NCI-H345 (cell line): ENCODE results near the gene SERBP1.
"Not testable (repeated sequence)": the region's sequence is repeated elsewhere in the genome, so short reads cannot be mapped to it uniquely, and the experiment has no call there.

ENCODE experiments used
- DNase-seq: peaks from one replicate; lab custom pipeline; 2025; lab: John Stamatoyannopoulos, UW

SERBP1 gene

DNA sequence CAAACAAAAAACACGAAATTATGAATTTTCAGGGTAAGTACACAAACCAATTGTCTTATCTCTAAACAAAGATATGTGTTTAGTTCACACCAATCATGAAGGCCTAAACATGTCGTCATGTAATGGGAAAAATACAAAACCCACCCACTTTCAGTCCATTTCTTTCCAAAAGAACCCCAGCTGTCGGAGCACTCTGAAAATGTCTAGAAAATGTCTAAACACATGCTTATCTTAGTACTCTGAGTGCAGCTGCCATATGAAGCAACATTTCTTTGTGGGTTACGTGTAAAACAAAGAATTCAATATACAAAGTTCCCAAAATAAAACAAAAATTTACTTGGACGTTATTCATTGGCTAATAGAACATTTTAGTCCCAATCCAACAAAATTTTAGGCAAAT, 22.7 kb downstream of the SERBP1 start:
- no peak for DNase-seq

DNA sequence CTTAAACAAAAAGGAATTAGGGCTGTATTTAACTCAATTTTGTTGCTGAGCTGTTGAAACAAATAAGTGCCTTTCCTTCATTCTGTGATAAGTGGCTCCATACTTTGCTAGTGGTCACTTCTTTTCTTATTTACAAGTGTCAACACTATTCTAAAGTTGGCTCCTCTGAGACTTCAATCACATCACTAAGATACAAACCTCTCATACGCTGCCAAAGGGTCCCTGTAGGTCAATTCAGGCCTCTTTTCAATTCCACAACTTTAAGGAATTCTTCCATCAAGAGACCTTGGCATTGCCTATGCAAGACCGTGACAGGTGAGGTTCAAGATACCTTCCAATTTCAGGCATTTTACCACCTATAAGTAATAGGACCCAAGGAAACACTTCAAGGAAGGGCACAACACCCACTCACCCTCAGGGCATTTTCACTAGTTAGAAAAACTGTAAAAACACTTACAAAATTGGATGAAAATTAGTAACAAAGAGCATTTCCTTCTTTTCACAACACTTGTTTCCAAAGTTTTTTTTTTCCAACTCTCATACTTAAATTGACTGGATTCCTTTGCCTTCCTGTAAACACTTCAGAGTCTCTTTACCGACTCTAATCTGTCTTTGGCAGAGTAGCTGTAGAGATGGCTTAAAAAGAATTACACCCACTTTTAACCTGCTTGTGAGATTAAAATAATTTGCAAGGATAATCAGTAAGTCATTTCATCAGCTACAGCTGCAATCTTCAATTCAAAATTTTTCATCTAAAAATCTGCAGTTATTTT, 24.5 kb downstream of the SERBP1 start:
- no peak for DNase-seq

DNA sequence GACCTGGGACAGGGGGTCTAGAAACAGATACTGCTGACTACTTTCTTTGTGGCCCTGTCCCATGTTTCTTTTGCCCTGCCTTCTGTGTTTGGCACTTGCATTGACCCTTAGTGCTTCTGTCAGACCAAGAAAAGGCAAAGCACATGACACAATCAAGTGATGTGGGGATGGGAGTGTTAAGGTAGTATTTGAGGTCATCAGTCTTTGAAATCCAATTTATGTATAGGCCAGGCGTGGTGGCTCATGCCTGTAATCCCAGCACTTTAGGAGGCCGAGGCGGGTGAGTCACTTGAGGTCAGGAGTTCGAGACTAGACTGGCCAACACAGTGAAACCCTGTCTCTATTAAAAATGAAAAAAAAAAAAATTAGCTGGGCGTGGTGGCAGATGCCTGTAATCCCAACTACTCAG, 26.0 kb downstream of the SERBP1 start:
- DNase-seq: no peak

DNA sequence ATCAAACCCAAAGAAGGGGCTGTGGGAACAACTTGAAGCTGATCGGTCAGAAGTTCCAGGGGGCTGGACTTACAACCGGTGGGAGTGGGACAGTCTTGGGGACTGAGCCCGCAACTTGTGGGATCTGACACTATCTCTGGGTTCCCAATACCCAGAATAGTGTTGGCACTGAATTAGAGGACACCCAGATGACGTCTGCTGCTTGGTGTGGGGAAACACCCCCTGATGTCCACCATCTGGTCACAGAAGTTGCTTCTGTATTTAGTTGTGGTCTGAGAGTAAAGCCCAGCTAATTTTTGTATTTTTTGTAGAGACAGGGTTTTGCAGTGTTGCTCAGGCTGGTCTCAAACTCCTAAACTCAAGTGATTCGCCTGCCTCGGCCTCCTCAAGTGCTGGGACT, 28.8 kb downstream of the SERBP1 start:
- DNase-seq: no peak

DNA sequence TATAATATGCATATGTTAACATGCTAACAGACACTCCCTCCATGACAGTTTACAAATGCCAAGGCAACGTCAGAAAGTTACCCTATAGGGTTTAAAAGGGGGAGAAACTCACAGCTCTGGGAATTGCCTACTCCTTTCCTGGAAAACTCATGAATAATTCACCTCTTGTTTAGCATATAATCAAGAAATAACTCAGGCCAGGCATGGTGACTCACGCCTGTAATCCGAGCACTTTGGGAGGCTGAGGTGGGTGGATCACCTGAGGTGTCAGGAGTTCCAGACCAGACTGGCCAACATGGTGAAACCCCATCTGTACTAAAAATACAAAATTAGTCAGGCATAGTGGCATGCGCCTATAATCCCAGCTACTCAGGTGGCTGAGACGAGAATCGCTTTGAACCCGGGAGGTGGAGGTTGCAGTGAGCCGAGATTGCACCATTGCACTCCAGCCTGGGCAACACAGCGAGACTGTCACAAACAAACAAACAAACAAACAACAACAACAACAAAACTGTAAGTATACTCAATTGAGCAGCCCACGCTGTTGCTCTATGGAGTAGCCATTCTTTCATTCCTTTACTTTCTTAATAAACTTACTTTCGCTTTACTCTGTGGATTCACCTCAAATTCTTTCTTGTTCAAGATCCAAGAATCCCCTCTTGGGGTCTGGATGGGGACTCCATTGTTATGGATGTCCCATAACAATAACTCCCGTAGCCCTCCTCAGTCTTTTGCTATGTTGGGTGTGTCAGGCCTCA, 30.0 kb downstream of the SERBP1 start:
- not testable (repeated sequence) for DNase-seq

DNA sequence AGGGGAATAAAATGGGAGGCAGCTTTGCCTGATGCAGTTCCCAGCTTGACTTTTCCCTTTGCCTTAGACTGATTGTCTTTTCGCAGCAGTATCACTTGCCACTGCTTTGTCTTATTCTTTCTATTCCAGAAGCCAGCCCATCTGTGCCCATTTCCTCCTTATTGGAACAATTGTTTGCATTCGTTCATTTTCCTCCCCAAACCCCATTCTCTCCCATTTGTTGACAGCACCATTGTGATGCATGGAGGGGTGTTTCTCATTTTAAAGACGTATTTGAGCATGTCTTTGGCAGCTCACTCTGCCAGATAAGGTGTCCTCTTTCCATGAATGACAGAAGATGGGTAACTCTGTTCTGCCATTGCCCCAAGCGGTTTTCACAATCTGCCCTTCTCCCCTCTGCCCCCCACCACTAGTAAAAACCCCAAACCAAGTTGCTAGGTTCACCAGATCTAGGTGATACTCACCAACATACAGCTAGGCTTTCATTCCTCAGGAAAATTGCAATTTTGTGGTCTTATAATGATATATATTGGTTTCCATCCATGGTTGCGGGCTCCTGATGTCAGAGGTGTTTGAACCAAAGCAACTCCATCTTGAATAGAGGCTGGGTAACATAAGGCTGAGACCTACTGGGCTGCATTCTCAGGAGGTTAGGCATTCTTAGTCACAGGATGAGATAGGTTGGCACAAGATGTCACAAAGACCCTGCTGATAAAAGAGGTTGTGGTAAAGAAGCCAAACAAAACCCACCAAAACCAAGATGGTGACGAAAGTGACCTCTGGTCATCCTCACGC, 30.8 kb downstream of the SERBP1 start:
- DNase-seq: no peak

DNA sequence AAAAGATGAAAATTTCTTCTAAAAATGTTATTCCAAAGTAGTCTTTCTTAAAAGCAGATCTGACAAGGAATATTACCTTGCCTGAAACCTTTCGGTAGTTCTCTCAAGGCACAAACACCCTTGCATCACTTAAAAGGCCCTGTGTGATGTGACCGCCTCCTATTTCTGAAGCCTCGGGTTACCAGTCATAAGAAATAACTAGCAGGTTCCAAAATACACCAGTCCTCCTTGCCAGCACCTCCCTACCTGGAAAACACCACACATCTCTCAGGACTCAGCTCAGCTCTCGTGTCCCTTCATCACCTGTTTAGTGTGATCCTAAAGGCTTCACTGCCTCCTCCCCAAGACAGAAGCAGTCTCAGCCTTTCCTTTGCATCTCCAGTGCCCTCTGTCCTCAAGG, 35.7 kb downstream of the SERBP1 start:
- no peak for DNase-seq

DNA sequence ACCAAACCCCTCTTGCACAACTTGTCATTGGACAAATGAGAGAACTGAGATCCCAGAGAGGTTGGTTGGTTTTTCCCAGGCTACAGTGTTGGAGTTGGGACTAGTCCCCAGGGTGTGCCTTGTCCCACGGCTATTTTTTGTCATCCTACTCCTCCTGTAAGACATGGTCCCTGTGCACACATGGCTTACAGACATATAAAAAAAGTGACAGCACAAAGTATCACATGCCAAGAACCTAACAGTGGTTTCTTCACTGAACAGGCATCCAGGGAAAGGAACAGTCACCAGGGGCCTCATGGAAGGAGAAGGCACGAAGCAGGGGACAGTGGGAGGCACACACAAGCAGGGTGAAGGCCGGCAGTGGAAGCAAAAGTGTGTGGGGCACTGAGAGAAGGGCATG, 36.5 kb downstream of the SERBP1 start:
- no peak for DNase-seq

DNA sequence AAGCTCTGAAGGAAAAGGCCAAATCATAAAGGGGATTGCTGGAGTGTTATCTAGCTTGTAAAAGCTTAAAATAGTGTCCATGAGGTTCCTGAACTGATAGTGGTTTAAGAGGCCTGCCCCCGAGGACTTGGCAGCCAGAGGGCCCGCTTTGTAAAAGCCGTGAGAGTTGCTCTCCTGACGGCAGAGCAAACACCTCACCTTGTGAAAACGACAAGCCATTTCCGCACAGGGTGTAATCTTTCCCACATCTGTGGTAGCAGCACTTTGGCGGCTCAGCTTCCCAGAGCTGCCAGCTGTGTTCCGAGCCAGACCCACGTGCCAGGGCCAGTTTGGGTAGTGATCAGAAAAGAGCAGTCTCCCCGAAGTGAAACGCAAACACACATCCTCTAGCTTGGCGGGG, 37.0 kb downstream of the SERBP1 start:
- DNase-seq: peak; percentile 38

DNA sequence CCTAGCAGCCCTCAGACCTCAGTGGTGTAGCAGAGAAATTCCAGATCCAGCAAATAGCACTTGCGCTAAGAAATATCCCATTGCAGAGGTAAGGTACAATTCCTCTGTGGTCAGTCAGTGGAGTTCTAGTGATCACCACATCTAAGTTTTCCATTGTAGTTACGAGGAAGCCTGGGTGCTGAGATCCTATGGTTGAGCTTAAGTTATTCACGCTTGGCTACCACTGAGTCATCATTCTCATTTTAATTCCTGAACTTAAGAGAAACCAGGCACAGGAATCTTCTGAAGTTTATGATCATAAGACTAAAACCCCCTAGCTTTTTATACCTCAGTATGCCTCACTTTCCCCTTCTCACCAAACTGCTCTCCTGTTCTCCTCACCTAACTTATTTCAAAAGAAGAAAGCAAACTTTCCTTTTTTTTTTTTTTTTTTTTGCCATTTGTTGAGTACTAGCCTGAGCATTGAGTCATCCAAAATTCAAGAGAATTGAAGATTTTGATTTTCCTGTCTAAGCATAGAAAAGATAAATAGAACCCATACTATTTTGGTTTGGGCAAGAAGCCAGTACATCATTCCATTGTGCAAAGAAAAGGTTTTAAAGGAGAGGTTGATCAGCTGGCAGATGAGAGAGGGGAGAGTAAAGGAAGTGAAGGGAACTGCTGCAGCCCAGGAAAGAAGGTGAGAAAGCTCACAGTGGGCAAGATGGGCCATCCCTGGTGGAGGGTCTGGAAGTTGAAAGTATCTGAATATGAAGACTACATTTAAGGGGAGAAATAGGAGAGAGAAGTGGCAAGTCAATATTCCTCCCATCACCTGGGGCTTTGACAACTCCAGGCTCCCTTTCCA, 39.9 kb downstream of the SERBP1 start:
- DNase-seq: no peak

DNA sequence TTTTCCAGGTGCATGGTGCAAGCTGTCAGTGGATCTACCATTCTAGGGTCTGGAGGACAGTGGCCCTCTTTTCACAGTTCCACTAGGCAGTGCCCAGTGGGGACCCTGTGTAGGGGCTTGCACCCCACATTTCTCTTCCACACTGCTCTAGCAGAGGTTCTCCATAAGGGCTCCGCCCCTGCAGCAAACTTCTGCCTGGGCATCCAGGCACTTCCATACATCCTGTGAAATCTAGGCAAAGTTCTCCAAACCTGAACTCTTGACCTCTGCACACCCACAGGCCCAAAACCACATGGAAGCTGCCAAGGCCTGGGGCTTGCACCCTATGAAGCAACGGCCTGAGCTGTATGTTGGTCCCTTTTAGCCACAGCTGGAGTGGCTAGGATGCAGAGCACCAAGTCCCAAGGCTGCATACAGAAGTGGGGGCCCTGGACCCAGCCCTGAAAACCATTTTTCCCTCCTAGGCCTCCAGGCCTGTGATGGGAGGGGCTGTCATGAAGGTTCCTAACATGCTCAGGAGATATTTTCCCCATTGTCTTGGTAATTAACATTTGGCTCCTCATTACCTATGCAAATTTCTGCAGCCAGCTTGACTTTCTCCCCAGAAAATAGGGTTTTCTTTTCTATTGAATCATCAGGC, 46.1 kb downstream of the SERBP1 start:
- no peak for DNase-seq

DNA sequence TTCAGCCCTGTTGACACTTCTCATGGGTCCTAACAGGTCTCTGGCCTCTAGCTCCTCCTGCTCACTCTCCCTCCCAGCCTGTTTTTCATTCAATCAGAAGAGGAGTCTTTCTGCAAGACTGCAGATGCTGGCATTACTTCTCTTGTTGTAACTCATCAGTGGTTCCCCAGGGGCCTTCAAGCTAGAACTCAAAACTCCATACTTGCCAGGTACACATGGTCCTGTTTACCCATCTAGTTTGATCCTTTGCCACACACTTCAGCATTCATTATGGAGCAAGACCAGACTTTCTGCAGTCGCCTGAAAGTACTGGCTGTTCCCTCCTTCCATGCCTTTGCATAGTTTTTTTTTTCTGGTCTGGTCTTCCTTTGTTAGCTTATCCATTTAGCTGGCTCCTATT, 47.9 kb downstream of the SERBP1 start:
- no peak for DNase-seq

DNA sequence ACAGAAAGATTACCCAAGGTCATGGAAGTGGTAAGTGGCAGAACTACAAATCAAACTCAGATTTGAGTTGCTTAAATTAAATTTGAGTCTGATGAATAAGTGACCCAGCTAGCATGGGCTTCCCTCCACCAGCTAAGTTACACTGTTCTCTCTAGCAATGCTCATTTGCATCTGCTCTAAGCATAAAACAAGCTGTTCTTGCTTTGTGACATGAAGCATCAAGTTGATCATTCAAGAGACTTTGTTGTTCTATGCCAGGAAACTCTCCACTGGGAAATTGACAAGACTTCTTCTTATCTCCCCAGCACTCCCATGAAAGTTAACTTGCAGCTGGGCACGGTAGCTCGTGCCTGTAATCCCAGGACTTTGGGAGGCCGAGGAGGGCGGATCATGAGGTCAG, 49.0 kb downstream of the SERBP1 start:
- no peak for DNase-seq

DNA sequence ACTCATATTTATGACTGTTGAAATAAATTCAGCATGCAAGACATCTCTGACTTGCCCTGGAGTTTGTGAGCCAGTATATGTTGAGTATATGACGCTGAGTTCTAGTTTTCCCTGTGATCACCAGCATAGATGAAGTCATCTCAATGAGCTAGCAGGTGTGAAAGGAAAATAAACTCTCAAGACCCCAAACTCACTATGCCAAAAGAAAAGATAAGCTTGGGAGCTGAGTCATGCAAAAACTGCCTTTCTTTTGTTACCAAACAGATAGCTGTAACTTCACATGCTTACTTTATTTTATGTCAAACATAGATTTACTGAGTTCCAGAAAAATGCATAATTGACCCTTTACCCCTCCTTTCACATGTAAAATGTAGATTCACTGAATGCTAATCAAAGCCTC, 52.9 kb downstream of the SERBP1 start:
- DNase-seq: no peak

DNA sequence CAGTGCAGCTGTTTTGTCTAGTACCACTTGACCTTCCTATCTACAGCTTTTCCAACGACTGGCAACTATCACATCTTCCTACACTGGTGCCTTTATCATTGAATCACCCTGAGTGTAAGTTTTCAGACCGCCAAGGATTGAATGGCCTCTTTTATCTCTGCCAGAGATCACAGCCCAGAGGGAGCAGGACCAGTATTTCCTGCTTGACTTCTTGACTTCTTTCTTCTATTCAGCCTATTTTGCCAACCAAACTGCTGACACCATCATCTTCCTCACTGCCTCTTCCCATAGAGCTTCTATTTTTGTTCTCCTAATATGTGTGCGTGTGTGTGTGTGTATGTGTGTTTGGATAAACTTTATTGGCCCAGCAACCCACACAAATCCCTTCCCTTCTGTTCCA, 53.8 kb downstream of the SERBP1 start:
- no peak for DNase-seq

DNA sequence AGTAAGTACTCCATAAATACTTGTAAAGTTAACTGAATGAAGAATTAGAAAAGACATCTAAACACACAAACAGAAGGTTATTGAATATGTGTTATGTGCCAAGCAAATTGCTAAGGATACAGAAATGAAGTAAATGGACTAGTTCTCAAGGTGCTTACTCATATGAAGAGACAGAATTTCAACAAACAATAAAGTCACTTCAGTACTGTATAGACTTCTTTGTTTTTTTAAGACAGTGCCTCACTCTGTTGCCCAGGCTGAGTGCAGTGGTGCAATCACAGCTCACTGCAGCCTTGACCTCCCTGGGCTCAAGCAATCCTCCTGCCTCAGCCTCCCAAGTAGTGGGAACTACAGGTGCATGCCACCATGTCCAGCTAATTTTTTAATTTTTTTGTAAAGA, 57.3 kb downstream of the SERBP1 start:
- DNase-seq: no peak

DNA sequence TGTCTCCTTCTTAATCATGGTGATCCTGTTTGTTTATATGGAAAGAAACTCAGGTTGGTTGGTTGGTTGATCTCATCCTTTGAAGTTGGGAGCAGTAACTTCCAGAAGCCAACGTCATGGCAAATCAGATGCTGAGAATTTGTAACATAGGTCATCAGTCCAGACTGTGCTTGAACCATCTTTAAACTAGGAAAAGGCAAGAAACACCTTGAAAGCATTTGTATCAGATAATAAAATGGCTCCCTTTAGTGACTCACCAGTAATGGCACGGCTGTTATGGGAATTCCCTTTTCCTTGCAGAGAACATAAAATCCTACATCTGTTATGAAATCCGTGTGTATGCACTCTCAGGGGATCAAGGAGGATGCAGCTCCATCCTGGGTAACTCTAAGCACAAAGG, 58.1 kb downstream of the SERBP1 start:
- no peak for DNase-seq

DNA sequence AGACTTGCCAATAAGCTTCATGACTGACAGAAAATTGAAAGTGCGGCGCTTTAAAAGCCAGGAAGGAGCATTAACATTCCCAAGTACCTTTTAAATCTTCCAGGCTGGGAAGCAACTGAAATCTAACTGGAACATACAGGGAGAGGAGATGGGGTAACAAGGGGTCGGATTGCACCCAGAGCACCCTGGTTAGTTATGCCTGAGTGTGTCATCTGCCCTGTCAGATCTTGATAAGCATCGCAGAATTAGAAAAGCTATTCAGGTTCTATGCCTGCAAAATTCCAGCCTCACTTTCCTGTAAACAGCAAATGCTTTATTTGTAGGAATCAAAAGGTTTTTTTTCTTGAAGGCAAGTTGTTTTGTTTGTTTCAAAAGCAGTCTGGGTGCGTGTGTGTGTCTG, 58.5 kb downstream of the SERBP1 start:
- DNase-seq: no peak

DNA sequence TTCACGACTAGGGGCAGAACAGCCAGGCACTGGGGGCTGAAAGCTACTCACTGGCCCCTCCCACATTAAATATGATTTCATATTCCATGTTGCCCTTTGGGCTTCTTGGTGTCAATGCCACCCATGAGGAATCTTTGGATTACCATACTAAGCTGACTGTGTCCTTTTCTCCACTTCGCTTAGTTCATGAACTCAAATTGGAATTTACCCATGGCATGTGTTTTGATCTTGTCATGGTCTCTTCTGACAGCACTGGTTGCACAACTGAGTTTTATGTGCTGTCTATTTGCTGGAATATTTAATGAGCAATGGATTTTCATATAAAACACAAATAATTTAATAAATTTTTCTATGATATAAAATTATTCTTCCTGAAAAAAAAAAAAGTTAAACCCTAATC, 59.2 kb downstream of the SERBP1 start:
- no peak for DNase-seq

DNA sequence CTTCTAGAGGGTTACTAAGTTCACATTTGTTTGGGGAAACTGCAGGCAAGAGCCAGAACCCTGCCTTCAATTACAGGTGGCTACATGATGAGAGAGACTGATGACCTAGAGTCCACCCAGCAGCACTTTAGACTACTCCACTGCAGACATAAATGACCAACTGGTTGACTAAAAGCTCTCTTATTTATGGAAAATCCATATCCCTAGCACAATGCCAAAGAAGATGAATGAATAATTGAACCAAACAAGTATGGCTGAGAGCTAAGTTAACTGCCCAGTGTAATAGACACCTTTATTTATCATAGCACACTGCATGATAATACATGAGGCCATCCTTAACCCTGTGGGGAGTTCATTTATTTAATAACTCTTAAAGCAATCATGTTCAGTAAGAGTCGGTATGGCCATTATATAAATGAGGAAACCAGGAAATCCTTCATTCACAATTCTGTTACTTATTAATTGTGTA, 62.1 kb downstream of the SERBP1 start:
- DNase-seq: no peak

DNA sequence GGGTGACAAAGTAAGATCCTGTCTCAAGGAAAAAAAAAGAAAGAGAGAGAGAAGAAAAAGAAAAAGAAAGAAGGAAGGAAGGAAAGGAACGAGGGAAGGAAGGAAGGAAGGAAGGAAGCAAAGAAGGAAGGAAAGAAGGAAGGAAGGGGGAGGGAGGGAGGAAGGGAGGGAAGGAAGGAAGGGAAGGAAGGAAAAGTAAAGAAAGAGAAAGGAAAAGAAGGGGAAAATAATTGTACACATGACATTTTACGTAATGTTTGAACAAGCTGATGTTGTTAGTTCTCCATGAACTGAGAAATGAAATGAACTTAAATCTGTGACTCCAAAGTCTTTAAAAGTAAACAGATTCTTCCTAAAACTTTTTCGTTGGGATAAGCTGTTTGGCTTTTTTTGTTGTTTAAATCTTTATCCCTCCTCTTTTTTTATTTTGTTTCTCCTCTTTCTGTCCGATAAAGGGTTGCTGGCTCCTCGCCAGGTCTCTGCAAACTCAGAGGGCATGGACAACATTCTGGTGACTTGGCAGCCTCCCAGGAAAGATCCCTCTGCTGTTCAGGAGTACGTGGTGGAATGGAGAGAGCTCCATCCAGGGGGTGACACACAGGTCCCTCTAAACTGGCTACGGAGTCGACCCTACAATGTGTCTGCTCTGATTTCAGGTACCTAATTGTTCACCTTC, 62.7 kb downstream of the SERBP1 start:
- DNase-seq: peak; percentile 84
